K562 (cell line): ENCODE results near the gene MOK. TPM values are rescaled to one million over a fixed set of nuclear protein-coding genes. Genes with fewer than 3 reads are reported as not detected.
A peak's percentile ranks its signal among the peaks of the same experiment; 100 is the strongest.

Source experiments
- BCL6 ChIP-seq: fragments of 250-450 bp; sonication (Bioruptor Pico); IDR thresholded peaks from 2 replicates; pipeline ENCODE4 v1.4.0; 2020
- BDP1 ChIP-seq: IDR thresholded peaks from 3 replicates; pipeline ENCODE4 v1.6.1; 2011; ENCODE audit not compliant: insufficient read length, insufficient read depth
- CREB1 ChIP-seq, 2 experiments: sonication (generic) in 1 of 2; formaldehyde crosslinking in 1 of 2; IDR thresholded peaks; 2 replicates each; pipeline versions ENCODE4 v1.6.1 to v1.8.0; 2012 to 2022; ENCODE audit warnings: inconsistent platforms in 1 of 2, mild to moderate bottlenecking in 1 of 2, missing genetic modification reagents in 1 of 2, moderate library complexity in 1 of 2
- CREB3 ChIP-seq: fragments of 450-650 bp; conservative IDR thresholded peaks from 2 replicates; pipeline ENCODE4 v1.6.1; 2016; ENCODE audit warnings: missing genetic modification characterization, low read depth, mild to moderate bottlenecking, missing compliant biosample characterization, moderate library complexity
- CTCFL ChIP-seq: IDR thresholded peaks from 2 replicates; pipeline ENCODE4 v1.6.1; 2011; ENCODE audit warnings: borderline replicate concordance, low read depth, mild to moderate bottlenecking, moderate library complexity, low read length; ENCODE audit not compliant: insufficient read depth, poor library complexity, severe bottlenecking
- GATA2 ChIP-seq: sonication (generic); formaldehyde crosslinking; IDR thresholded peaks from 2 replicates; pipeline ENCODE4 v1.4.0; 2020; ENCODE audit warnings: mild to moderate bottlenecking, missing genetic modification reagents
- GATAD2A ChIP-seq: fragments of 450-650 bp; IDR thresholded peaks from 2 replicates; pipeline ENCODE4 v1.6.1; 2017
- GTF2F1 ChIP-seq: IDR thresholded peaks from 2 replicates; pipeline ENCODE4 v1.6.1; 2011; ENCODE audit warnings: low read depth, low read length, improper control_type of control experiment
- HLTF ChIP-seq: fragments of 450-650 bp; IDR thresholded peaks from 2 replicates; pipeline ENCODE4 v1.6.1; 2016
- ILK ChIP-seq: fragments of 450-650 bp; IDR thresholded peaks from 2 replicates; pipeline ENCODE4 v1.6.1; 2016; ENCODE audit warnings: missing genetic modification characterization, low read depth, mild to moderate bottlenecking, missing compliant biosample characterization, moderate library complexity, borderline replicate concordance
- NCOA6 ChIP-seq: fragments of 450-650 bp; IDR thresholded peaks from 2 replicates; pipeline ENCODE4 v1.6.1; 2017; ENCODE audit warnings: mild to moderate bottlenecking
- TGIF2 ChIP-seq: sonication (generic); formaldehyde crosslinking; IDR thresholded peaks from 2 replicates; pipeline ENCODE4 v1.8.1; 2022; ENCODE audit warnings: mild to moderate bottlenecking, missing genetic modification reagents, moderate library complexity
- TSC22D4 ChIP-seq: fragments of 450-650 bp; IDR thresholded peaks from 2 replicates; pipeline ENCODE4 v1.6.1; 2016; ENCODE audit warnings: missing genetic modification characterization, missing biosample characterization, control low read depth
- ZFP30 ChIP-seq: fragments of 250-450 bp; sonication (Bioruptor Pico); IDR thresholded peaks from 2 replicates; pipeline ENCODE4 v1.8.0; 2022; ENCODE audit warnings: moderate library complexity, mild to moderate bottlenecking, inconsistent platforms, borderline replicate concordance
- ZKSCAN1 ChIP-seq: fragments of 150-350 bp; IDR thresholded peaks from 2 replicates; pipeline ENCODE4 v1.6.1; 2016; ENCODE audit warnings: low read depth, low read length
- ZNF407 ChIP-seq: fragments of 450-650 bp; IDR thresholded peaks from 2 replicates; pipeline ENCODE4 v1.6.1; 2016; ENCODE audit warnings: low read depth
- polyA plus RNA-seq, 8 experiments: library from polyadenylated mRNA; depleted of rRNA in 4 of 8; stranded (reverse) in 5 of 8; unstranded in 3 of 8; fragments of >200 nt; fragmentation: Nextera tagmentation in 2 of 8; fragmentation: Illumina TruSeq in 1 of 8; extraction: Ambion mirVana in 2 of 8; extraction: Trizol in 1 of 8; gene quantifications; 2 replicates each; pipeline versions ENCODE4 v1.2.1 to v1.2.3, GENCODE V29; 2011 to 2014; ENCODE audit warnings: inconsistent platforms in 1 of 8, missing spikeins in 1 of 8
- total RNA-seq, 7 experiments: library from RNA; depleted of rRNA in 6 of 7; stranded (reverse); fragments of >200 nt in 6 of 7; fragmentation: Illumina TruSeq in 2 of 7; extraction: Trizol in 2 of 7; gene quantifications; 2 replicates each; pipeline versions ENCODE4 v1.2.1 to v1.2.3, GENCODE V29; 2011 to 2021; ENCODE audit warnings: low replicate concordance in 1 of 7

MOK gene
- total and polyA plus RNA-seq, 9 of the 15 experiments (the other 6 are each of a cell fraction or from before 2014, with no cell fraction given): 1.3 to 8.4 (median 5.3) TPM

- TF ChIP-seq CREB3 (tag): no peak
- TF ChIP-seq NCOA6: no peak
- no peak for TF ChIP-seq BCL6 (CRISPR knock-in tag)
- peak; percentile 58 for TF ChIP-seq CREB1 (IDR thresholded peaks at IDR 0.05)
- TF ChIP-seq CREB1 (CRISPR knock-in tag; IDR thresholded peaks at IDR 0.05): peak; percentile 74; the same call in 1 of the 2 replicates
- no peak for TF ChIP-seq ILK (tag)
- no peak for TF ChIP-seq TSC22D4
- peak; percentile 68 for TF ChIP-seq CTCFL
- peak; percentile 78 for TF ChIP-seq ZNF407
- no peak for TF ChIP-seq ZFP30 (CRISPR knock-in tag)
- TF ChIP-seq GTF2F1: no peak
- no peak for TF ChIP-seq GATAD2A
- TF ChIP-seq BDP1: peak; percentile 48
- TF ChIP-seq HLTF: no peak
- peak; percentile 41; the same call in 1 of the 2 replicates for TF ChIP-seq ZKSCAN1
- no peak for TF ChIP-seq TGIF2 (CRISPR knock-in tag)
- TF ChIP-seq GATA2 (CRISPR knock-in tag): 0 out of 2 replicates have a peak, but pooled peaks have one; percentile 15
These were observed 12.0 kb upstream of the MOK start (continued) for GRCh38 chr14:102316743-102317563.
